K562 (cell line): ENCODE measurements around the gene CCNL2. TPM values are rescaled to one million over a fixed set of nuclear protein-coding genes. Genes with fewer than 3 reads are reported as not detected.

ENCODE experiments used
- ATAC-seq: fragments of 200-7000 bp; cut with Tn5 transposase; 3 replicates; pipeline ENCODE4 v1.9.1; 2020; ENCODE audit warnings: moderate library complexity
- BruUV-seq: library from RNA; stranded (reverse); fragments of 400-500 nt; replicated peaks from 2 replicates; lab custom pipeline; 2021; lab: Mats Ljungman, UMichigan
- CTCF ChIA-PET: fragments of 300-600 bp; formaldehyde crosslinking; extraction: SDS; loops from one replicate; lab custom pipeline; 2021; ENCODE audit warnings: low intra/inter-chr PET ratio; lab: Yijun Ruan, JAX
- POLR2A ChIA-PET: fragments of 300-600, 350-650 bp; sonication (Branson Sonifier 250); formaldehyde crosslinking; extraction: SDS; loops from one replicate; lab custom pipeline; 2021; ENCODE audit warnings: antibody characterized with exemption, inconsistent platforms; lab: Yijun Ruan, JAX
- DNase-seq, 4 experiments: peaks; one replicate each; pipeline versions ENCODE4 v3.0.0 to v3.0.0-alpha.2; 2011 to 2018; ENCODE audit warnings: low spot score in 3 of 4, mixed read lengths in 3 of 4; ENCODE audit errors: extremely low read depth in 1 of 4
- FAIRE-seq: peaks from 2 replicates; lab custom pipeline; 2011; peaks lifted over from hg19 to GRCh38; lab: Jason Lieb, UNC
- H2AFZ ChIP-seq: 2 replicates; pipeline ENCODE4 v1.6.0; 2011; ENCODE audit warnings: low read depth, low read length, control low read depth, inconsistent platforms
- H3K27ac ChIP-seq: fragments of 200-600 bp; 3 replicates; pipeline ENCODE4 v1.8.0; 2011; ENCODE audit warnings: low read depth, mild to moderate bottlenecking, control low read depth, inconsistent platforms, low read length, moderate library complexity, mixed read lengths; ENCODE audit errors: extremely low read depth
- H3K27me3 ChIP-seq, 2 experiments: fragments of 300-600 bp in 1 of 2; 2 replicates in 1 of 2; 3 replicates in 1 of 2; pipeline versions ENCODE4 v1.6.0 to v1.8.0; 2011; ENCODE audit warnings: inconsistent platforms in 2 of 2, low read length in 2 of 2, mild to moderate bottlenecking in 1 of 2, mixed read lengths in 1 of 2, moderate library complexity in 1 of 2; ENCODE audit not compliant: control insufficient read depth in 2 of 2, insufficient read depth in 2 of 2
- H3K36me3 ChIP-seq: fragments of 300-600 bp; 3 replicates; pipeline ENCODE4 v1.8.0; 2011; ENCODE audit warnings: mild to moderate bottlenecking, low read length, inconsistent platforms; ENCODE audit not compliant: control insufficient read depth, insufficient read depth
- H3K4me1 ChIP-seq, 2 experiments: fragments of 200-600 bp in 1 of 2; replicated peaks in 1 of 2; 2 replicates in 1 of 2; 3 replicates in 1 of 2; pipeline versions ENCODE4 v1.5.1 to v1.8.0; 2011; ENCODE audit warnings: inconsistent platforms in 2 of 2, low read length in 2 of 2, mild to moderate bottlenecking in 1 of 2, mixed read lengths in 1 of 2, moderate library complexity in 1 of 2; ENCODE audit not compliant: control insufficient read depth in 2 of 2, insufficient read depth in 2 of 2
- H3K4me2 ChIP-seq: 2 replicates; pipeline ENCODE4 v1.6.1; 2011; ENCODE audit warnings: low read length, control low read depth, inconsistent platforms, mixed read lengths; ENCODE audit not compliant: insufficient read depth
- H3K4me3 ChIP-seq: fragments of 200-600 bp; sonication (generic), shearing (Covaris generic); 2 replicates; pipeline ENCODE4 v1.5.1; 2016; ENCODE audit warnings: control low read depth, inconsistent platforms
- H3K79me2 ChIP-seq: fragments of 200-600 bp; 3 replicates; pipeline ENCODE4 v1.8.0; 2011; ENCODE audit warnings: low read length, inconsistent platforms; ENCODE audit not compliant: control insufficient read depth, insufficient read depth
- H3K9ac ChIP-seq, 2 experiments: 2 replicates each; pipeline versions ENCODE4 v1.6.0 to v1.6.1; 2011; ENCODE audit warnings: low read depth in 2 of 2, low read length in 2 of 2, control low read depth in 1 of 2, inconsistent platforms in 1 of 2, mild to moderate bottlenecking in 1 of 2, mixed read lengths in 1 of 2; ENCODE audit not compliant: insufficient read depth in 1 of 2
- H3K9me1 ChIP-seq: one replicate; pipeline ENCODE4 v1.6.0; 2011; ENCODE audit warnings: inconsistent platforms, mild to moderate bottlenecking, low read length, moderate library complexity; ENCODE audit not compliant: control insufficient read depth, insufficient read depth
- H3K9me3 ChIP-seq: replicated peaks from 2 replicates; pipeline ENCODE4 v1.5.1; 2011; ENCODE audit warnings: low read depth, low read length, inconsistent platforms; ENCODE audit not compliant: control insufficient read depth, insufficient read depth
- H4K20me1 ChIP-seq: replicated peaks from 2 replicates; pipeline ENCODE4 v1.6.1; 2011; ENCODE audit warnings: low read length, inconsistent platforms, mixed read lengths; ENCODE audit not compliant: control insufficient read depth, insufficient read depth
- C11orf30 ChIP-seq: fragments of 450-650 bp; IDR thresholded peaks from 2 replicates; pipeline ENCODE4 v1.6.1; 2016; ENCODE audit warnings: low read depth, mild to moderate bottlenecking
- EHMT2 ChIP-seq: fragments of 450-650 bp; IDR thresholded peaks from 2 replicates; pipeline ENCODE4 v1.6.1; 2018; ENCODE audit warnings: antibody characterized with exemption
- POLR2G ChIP-seq: fragments of 200-400 bp; formaldehyde crosslinking; IDR thresholded peaks from 2 replicates; pipeline ENCODE4 v1.6.1; 2017; ENCODE audit warnings: low read depth, mild to moderate bottlenecking, antibody characterized with exemption, low read length, moderate library complexity
- RBFOX2 ChIP-seq: fragments of 200-400 bp; formaldehyde crosslinking; IDR thresholded peaks from 2 replicates; pipeline ENCODE4 v1.6.1; 2017; ENCODE audit warnings: low read depth, mild to moderate bottlenecking, low read length, moderate library complexity
- WGBS: fragments of 100-300 bp; shearing (Covaris generic); methylation state at CpG from one replicate; pipeline ENCODE4 v1.1.6; 2016; ENCODE audit warnings: low coverage, mixed read lengths; ENCODE audit not compliant: insufficient coverage; ENCODE audit errors: missing lambda C conversion rate; 5-methylcytosine and 5-hydroxymethylcytosine counted together
- in situ Hi-C: fragments of 300-500 bp; cut with MboI; formaldehyde crosslinking; loops from 4 replicates; pipeline ENCODE4 v1.15.0; 2018; ENCODE audit warnings: inconsistent platforms, mixed read lengths
- intact Hi-C: fragments of 100-400 bp; cut with micrococcal nuclease; formaldehyde crosslinking; loops from 2 replicates; pipeline ENCODE4 v1.14.2; 2022
- polyA plus RNA-seq, 8 experiments: library from polyadenylated mRNA; depleted of rRNA in 4 of 8; stranded (reverse) in 5 of 8; unstranded in 3 of 8; fragments of >200 nt; fragmentation: Nextera tagmentation in 2 of 8; fragmentation: Illumina TruSeq in 1 of 8; extraction: Ambion mirVana in 2 of 8; extraction: Trizol in 1 of 8; gene quantifications; 2 replicates each; pipeline versions ENCODE4 v1.2.1 to v1.2.3, GENCODE V29; 2011 to 2014; ENCODE audit warnings: inconsistent platforms in 1 of 8, missing spikeins in 1 of 8
- total RNA-seq, 7 experiments: library from RNA; depleted of rRNA in 6 of 7; stranded (reverse); fragments of >200 nt in 6 of 7; fragmentation: Illumina TruSeq in 2 of 7; extraction: Trizol in 2 of 7; gene quantifications; 2 replicates each; pipeline versions ENCODE4 v1.2.1 to v1.2.3, GENCODE V29; 2011 to 2021; ENCODE audit warnings: low replicate concordance in 1 of 7
- TF ChIP-seq, protein P1 (sequence below): sonication (generic); formaldehyde crosslinking; IDR thresholded peaks from 2 replicates; pipeline ENCODE4 v1.9.0; 2022; ENCODE audit warnings: mild to moderate bottlenecking, missing genetic modification reagents

The CCNL2 gene
- total and polyA plus RNA-seq, 9 of the 15 experiments (the other 6 are each of a cell fraction or from before 2014, with no cell fraction given), result 2.8 to 287 (median 94.5) TPM

DNA sequence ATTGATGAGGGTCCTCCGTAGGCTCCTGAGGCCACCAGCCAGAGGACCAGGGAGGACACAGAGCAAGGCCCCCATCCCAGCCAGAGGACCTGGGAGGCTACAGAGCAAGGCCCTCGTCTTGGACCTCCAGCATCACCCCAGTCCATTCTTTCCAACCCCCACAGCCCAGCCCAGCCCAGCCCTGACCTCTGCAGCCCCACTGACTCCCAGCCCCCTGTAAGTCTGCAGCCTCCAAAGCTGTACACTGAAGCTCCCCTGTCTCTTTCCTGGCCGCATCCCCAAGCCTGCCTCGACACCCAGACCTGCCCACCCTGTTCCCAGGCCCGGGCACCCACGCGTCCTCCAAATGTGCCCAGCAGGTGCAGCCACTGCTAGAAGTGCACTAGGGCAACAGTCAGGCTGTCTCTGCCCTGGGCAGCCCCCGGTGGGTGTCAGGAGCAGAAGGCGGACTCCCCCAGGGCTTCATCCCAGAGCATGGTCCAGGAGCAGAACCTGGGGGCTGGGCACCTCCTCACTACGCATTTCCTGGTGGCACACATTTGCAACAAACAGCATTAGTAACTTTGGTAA, 52.0 kb downstream of the CCNL2 start:
- H3K27ac ChIP-seq, result peak overlapping the region; percentile 95; the same call in 1 of the 3 replicates
- no peak for DNase-seq
- in situ Hi-C loops, result no loop called here
- peaks cover 30% of the 10 kb centered on the region; the same call in 1 of the 3 replicates for H3K36me3 ChIP-seq
- peak overlapping the region; percentile 98 for H3K4me3 ChIP-seq
- BruUV-seq, result no TSS peak
- POLR2A ChIA-PET, result interaction anchor here (0.5 to 4.8 kb wide), 11 partner anchors 9 to 254 kb away, joined by 3 to 22 read pairs (median 6); partner anchors contain the start of genes AURKAIP1 and MRPL20
- no peak for FAIRE-seq
- peaks cover 39% of the 10 kb centered on the region for H4K20me1 ChIP-seq
- CTCF ChIA-PET, result no interaction called here
- peaks cover 14 to 82% of the 10 kb centered on the region in 2 experiments; a peak in 3 of 5 replicates for H3K4me1 ChIP-seq
- H3K79me2 ChIP-seq, result peaks cover 65% of the 10 kb centered on the region
- H2AFZ ChIP-seq, result no peak overlapping the region
- WGBS, result 77% methylated on average over 10 of the region's 10 CpGs
- TF ChIP-seq POLR2G (peak; percentile 2; the same call in 1 of the 2 replicates), EHMT2 (no peak)
- peak overlapping the region; percentile 82 to 98 for H3K9ac ChIP-seq
- no peak for ATAC-seq
- peak overlapping the region; percentile 91 for H3K4me2 ChIP-seq
- intact Hi-C loops, result no loop called here
- H3K9me3 ChIP-seq, result no peaks in the 10 kb centered on the region
- H3K27me3 ChIP-seq, result no peaks in the 10 kb centered on the region
- H3K9me1 ChIP-seq, result peaks cover 8% of the 10 kb centered on the region

- no peak overlapping the region; the same call in 2 of the 3 replicates for H3K27ac ChIP-seq
- peak overlapping the region in 1 of 2 experiments; percentile 98; a peak in 2 of 4 replicates for H3K9ac ChIP-seq
- H4K20me1 ChIP-seq, result peaks cover 37% of the 10 kb centered on the region
- DNase-seq (no peak), ATAC-seq (no peak), FAIRE-seq (no peak)
- H3K79me2 ChIP-seq, result peaks cover 65% of the 10 kb centered on the region
- no peak overlapping the region; the same call in 1 of the 2 replicates for H3K4me3 ChIP-seq
- POLR2A ChIA-PET, result interaction anchor here (1.3 to 4.8 kb wide), 5 partner anchors 9 to 29 kb away, joined by 6 to 22 read pairs (median 8); partner anchors contain the start of gene AURKAIP1
- TF ChIP-seq, protein P1, sequence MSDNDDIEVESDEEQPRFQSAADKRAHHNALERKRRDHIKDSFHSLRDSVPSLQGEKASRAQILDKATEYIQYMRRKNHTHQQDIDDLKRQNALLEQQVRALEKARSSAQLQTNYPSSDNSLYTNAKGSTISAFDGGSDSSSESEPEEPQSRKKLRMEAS (CRISPR knock-in tag), result 0 out of 2 replicates have a peak, but pooled peaks have one; percentile 7
- no peak for TF ChIP-seq C11orf30
- 0 out of 2 replicates have a peak, but pooled peaks have one; percentile 5 for TF ChIP-seq RBFOX2
- CTCF ChIA-PET, result no interaction called here
- no peak overlapping the region for H2AFZ ChIP-seq
- TSS peak; percentile 62 for BruUV-seq
- peak overlapping the region; percentile 91; the same call in 1 of the 2 replicates for H3K4me2 ChIP-seq
- H3K4me1 ChIP-seq, result peaks cover 11 to 82% of the 10 kb centered on the region in 2 experiments; a peak in 3 of 5 replicates
- peaks cover 36% of the 10 kb centered on the region; the same call in 1 of the 3 replicates for H3K36me3 ChIP-seq
- in situ Hi-C loops, result no loop called here
- H3K27me3 ChIP-seq, result no peaks in the 10 kb centered on the region
- 93% methylated on average over 10 of the region's 10 CpGs for WGBS
- H3K9me3 ChIP-seq, result no peaks in the 10 kb centered on the region
- intact Hi-C loops, result no loop called here
- peaks cover 8% of the 10 kb centered on the region for H3K9me1 ChIP-seq
Observed at GRCh38 chr1:1346501-1346890, 52.6 kb downstream of the CCNL2 start.
